ENCODE measurements around the gene C18orf63. TPM values are rescaled to one million over a fixed set of nuclear protein-coding genes. Genes with fewer than 3 reads are reported as not detected.

Gene C18orf63
- total RNA-seq, 1 experiment from 2014 or later: not detected

DNA sequence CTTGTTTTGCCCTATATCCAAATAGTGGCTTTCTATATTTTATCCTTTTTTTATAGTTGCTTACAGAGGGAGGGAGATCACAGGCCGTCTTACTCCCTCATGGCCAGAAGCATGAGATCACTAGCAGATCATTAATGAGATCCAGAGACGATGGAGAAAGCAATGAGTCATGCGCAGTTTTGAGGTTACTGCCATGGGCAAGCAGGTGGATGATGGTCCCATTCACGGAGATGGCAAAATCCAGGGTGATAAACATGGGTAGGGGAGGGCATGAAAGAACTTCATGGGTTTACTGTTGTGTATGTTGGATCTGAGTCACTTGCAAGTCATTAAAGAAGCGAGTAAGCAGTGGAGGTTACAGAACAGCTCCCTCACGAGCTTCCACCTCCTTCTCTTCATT lies 60.4 kb downstream of the C18orf63 start:
- no peaks in the 10 kb centered on the region for H4K20me1 ChIP-seq (ENCODE audit: low read length)
- no peak overlapping the region for H3K4me3 ChIP-seq (ENCODE audit: low read length)
- intact Hi-C loops (cut with micrococcal nuclease): no loop called here
- no peak overlapping the region for H3K4me2 ChIP-seq (ENCODE audit: low read length)
- DNase-seq (peak; percentile 25), ATAC-seq (peak; percentile 29; the same call in 1 of the 2 replicates)
- H3K36me3 ChIP-seq (ENCODE audit: low read depth, low read length): no peaks in the 10 kb centered on the region
- H3K9ac ChIP-seq (ENCODE audit: low read length): no peak overlapping the region
- H3K27me3 ChIP-seq (ENCODE audit: low read length): peaks cover 46% of the 10 kb centered on the region
- no peaks in the 10 kb centered on the region for H3K9me3 ChIP-seq (ENCODE audit: low read length)
- no peaks in the 10 kb centered on the region for H3F3A ChIP-seq (ENCODE audit: low read length, unreplicated experiment)
- H3K79me2 ChIP-seq (ENCODE audit: low read length): no peaks in the 10 kb centered on the region
- POLR2A ChIA-PET (ENCODE audit: unreplicated experiment): no interaction called here
- no peaks in the 10 kb centered on the region for H3K4me1 ChIP-seq (ENCODE audit: insufficient read depth, low read length)
- CTCF ChIA-PET: interaction anchor here (0.6 kb wide), 1 partner anchor 117 kb away, joined by 3 read pairs; no protein-coding TSS in a partner anchor
- no peak overlapping the region for H2AFZ ChIP-seq (ENCODE audit: low read length)
- no TSS peak for BruUV-seq (replicated peaks)
- H3K9me2 ChIP-seq (replicated peaks; ENCODE audit: low read length): no peaks in the 10 kb centered on the region
- TF ChIP-seq EZH2phosphoT487 (IDR thresholded peaks at IDR 0.05; ENCODE audit: borderline replicate concordance, low read length): no peak
- TF ChIP-seq EZH2 (IDR thresholded peaks at IDR 0.05; ENCODE audit: low read length, unreplicated experiment): no peak
- TF ChIP-seq, protein P1, sequence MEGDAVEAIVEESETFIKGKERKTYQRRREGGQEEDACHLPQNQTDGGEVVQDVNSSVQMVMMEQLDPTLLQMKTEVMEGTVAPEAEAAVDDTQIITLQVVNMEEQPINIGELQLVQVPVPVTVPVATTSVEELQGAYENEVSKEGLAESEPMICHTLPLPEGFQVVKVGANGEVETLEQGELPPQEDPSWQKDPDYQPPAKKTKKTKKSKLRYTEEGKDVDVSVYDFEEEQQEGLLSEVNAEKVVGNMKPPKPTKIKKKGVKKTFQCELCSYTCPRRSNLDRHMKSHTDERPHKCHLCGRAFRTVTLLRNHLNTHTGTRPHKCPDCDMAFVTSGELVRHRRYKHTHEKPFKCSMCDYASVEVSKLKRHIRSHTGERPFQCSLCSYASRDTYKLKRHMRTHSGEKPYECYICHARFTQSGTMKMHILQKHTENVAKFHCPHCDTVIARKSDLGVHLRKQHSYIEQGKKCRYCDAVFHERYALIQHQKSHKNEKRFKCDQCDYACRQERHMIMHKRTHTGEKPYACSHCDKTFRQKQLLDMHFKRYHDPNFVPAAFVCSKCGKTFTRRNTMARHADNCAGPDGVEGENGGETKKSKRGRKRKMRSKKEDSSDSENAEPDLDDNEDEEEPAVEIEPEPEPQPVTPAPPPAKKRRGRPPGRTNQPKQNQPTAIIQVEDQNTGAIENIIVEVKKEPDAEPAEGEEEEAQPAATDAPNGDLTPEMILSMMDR (conservative IDR thresholded peaks at IDR 0.05; ENCODE audit: low read depth, low read length): no peak
- H3K27ac ChIP-seq (ENCODE audit: low read length): no peak overlapping the region

DNA sequence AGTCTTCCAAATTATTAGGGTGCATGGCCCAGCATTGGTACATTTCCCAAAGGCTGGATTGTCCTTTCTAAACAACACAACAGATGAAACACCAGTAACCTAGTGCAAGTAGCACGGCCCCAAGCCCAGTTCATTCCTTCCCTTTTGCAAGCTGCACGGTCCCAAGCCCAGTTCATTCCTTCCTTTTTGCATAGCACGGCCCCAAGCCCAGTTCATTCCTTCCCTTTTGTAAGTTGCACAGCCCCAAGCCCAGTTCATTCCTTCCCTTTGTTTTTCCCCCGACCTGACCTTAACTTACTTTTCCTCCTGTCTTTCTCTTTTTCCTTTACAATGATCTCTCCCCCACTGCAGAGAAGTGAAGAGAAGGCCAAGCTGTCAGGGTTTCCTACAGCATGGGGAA lies 60.9 kb downstream of the C18orf63 start:
- no peaks in the 10 kb centered on the region for H3F3A ChIP-seq (ENCODE audit: low read length, unreplicated experiment)
- no peak overlapping the region for H3K4me3 ChIP-seq (ENCODE audit: low read length)
- POLR2A ChIA-PET (ENCODE audit: unreplicated experiment): no interaction called here

DNA sequence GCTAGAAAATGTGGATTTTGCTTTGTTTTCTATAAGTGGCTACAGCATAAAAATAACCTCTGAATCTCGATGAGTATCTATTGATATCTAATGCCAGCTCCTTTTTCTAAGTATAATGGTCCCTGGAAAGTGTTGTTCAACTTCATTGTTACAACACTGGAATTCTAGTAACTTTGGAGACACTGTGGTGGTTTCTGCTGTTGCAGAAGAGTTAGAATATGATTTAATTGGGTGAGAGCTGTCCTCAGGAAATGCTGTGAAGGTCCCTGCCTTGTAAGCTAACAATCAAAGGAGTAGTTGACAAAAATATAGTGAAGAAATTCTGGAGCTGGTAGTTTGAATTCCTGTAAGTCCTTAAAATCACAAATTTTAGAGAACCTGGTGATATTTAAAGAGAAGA lies 62.1 kb downstream of the C18orf63 start:
- no peak overlapping the region for H3K4me2 ChIP-seq (ENCODE audit: low read length)
- POLR2A ChIA-PET (ENCODE audit: unreplicated experiment): no interaction called here
- no peak overlapping the region for H2AFZ ChIP-seq (ENCODE audit: low read length)
- H3K36me3 ChIP-seq (ENCODE audit: low read depth, low read length): no peaks in the 10 kb centered on the region
- CTCF ChIA-PET: no interaction called here
- H3K27me3 ChIP-seq (ENCODE audit: low read length): peaks cover 49% of the 10 kb centered on the region
- BruUV-seq (replicated peaks): no TSS peak
- no peaks in the 10 kb centered on the region for H3K79me2 ChIP-seq (ENCODE audit: low read length)
- no peak for TF ChIP-seq EZH2 (IDR thresholded peaks at IDR 0.05; ENCODE audit: low read length, unreplicated experiment)
- no peak for TF ChIP-seq EZH2phosphoT487 (IDR thresholded peaks at IDR 0.05; ENCODE audit: borderline replicate concordance, low read length)
- TF ChIP-seq, protein P1 (conservative IDR thresholded peaks at IDR 0.05; ENCODE audit: low read depth, low read length): no peak
- ATAC-seq: no peak
- no peaks in the 10 kb centered on the region for H3K9me2 ChIP-seq (replicated peaks; ENCODE audit: low read length)
- no peaks in the 10 kb centered on the region for H4K20me1 ChIP-seq (ENCODE audit: low read length)
- no peak for DNase-seq
- no peak overlapping the region for H3K4me3 ChIP-seq (ENCODE audit: low read length)
- no peak overlapping the region for H3K27ac ChIP-seq (ENCODE audit: low read length)
- no peaks in the 10 kb centered on the region for H3K4me1 ChIP-seq (ENCODE audit: insufficient read depth, low read length)
- H3K9ac ChIP-seq (ENCODE audit: low read length): no peak overlapping the region
- intact Hi-C loops (cut with micrococcal nuclease): no loop called here
- no peaks in the 10 kb centered on the region for H3K9me3 ChIP-seq (ENCODE audit: low read length)
- H3F3A ChIP-seq (ENCODE audit: low read length, unreplicated experiment): no peaks in the 10 kb centered on the region

More for the DNA sequence above, 60.9 kb downstream of the C18orf63 start:
- Histone ChIP-seq H3K9me3 (ENCODE audit: low read length) (no peaks in the 10 kb centered on the region), H3K79me2 (ENCODE audit: low read length) (no peaks in the 10 kb centered on the region), H3K4me2 (ENCODE audit: low read length) (no peak overlapping the region), H3K27ac (ENCODE audit: low read length) (no peak overlapping the region), H2AFZ (ENCODE audit: low read length) (no peak overlapping the region), H3K9me2 (replicated peaks; ENCODE audit: low read length) (no peaks in the 10 kb centered on the region), H3K4me1 (ENCODE audit: insufficient read depth, low read length) (no peaks in the 10 kb centered on the region), H3K36me3 (ENCODE audit: low read depth, low read length) (no peaks in the 10 kb centered on the region), H3K9ac (ENCODE audit: low read length) (no peak overlapping the region), H3K27me3 (ENCODE audit: low read length) (peaks cover 45% of the 10 kb centered on the region), H4K20me1 (ENCODE audit: low read length) (no peaks in the 10 kb centered on the region)
- DNase-seq: no peak
- intact Hi-C loops (cut with micrococcal nuclease): no loop called here
- no TSS peak for BruUV-seq (replicated peaks)
- no peak for ATAC-seq
- CTCF ChIA-PET: interaction anchor here (0.6 kb wide), 1 partner anchor 116 kb away, joined by 3 read pairs; no protein-coding TSS in a partner anchor
- TF ChIP-seq EZH2phosphoT487 (IDR thresholded peaks at IDR 0.05; ENCODE audit: borderline replicate concordance, low read length) (no peak), EZH2 (IDR thresholded peaks at IDR 0.05; ENCODE audit: low read length, unreplicated experiment) (no peak)
- TF ChIP-seq, protein P1 (conservative IDR thresholded peaks at IDR 0.05; ENCODE audit: low read depth, low read length): no peak

All from PC-3 (cell line).